Fibroblast of skin of scalp (primary cell): Measurements from ENCODE around the gene TCF7.
A peak's percentile ranks its signal among the peaks of the same experiment; 100 is the strongest.

ENCODE experiments used
- DNase-seq: peaks from one replicate; pipeline ENCODE4 v3.0.0-alpha.2; 2013

The TCF7 gene

GRCh38 chr5:134091626-134092121 lies 22.8 kb upstream of the TCF7 start:
- DNase-seq = no peak

GRCh38 chr5:134092875-134093274 lies 21.6 kb upstream of the TCF7 start:
- no peak for DNase-seq

GRCh38 chr5:134093351-134093750 lies 21.1 kb upstream of the TCF7 start:
- DNase-seq = no peak

- no peak for DNase-seq
Measured at GRCh38 chr5:134095293-134095692, 19.2 kb upstream of the TCF7 start.

- DNase-seq = no peak
Measured at GRCh38 chr5:134095887-134096589, 18.4 kb upstream of the TCF7 start.

- DNase-seq = no peak
Measured at GRCh38 chr5:134097211-134097749, 17.2 kb upstream of the TCF7 start.

- no peak for DNase-seq
Measured at GRCh38 chr5:134098690-134099089, 15.8 kb upstream of the TCF7 start.

- no peak for DNase-seq
Measured at GRCh38 chr5:134099288-134099872, 15.1 kb upstream of the TCF7 start.

GRCh38 chr5:134099939-134100282 lies 14.6 kb upstream of the TCF7 start:
- no peak for DNase-seq

GRCh38 chr5:134100283-134101091 lies 14.0 kb upstream of the TCF7 start:
- peak; percentile 46 for DNase-seq

GRCh38 chr5:134101686-134102439 lies 12.6 kb upstream of the TCF7 start:
- DNase-seq = peak; percentile 45

GRCh38 chr5:134103397-134103796 lies 11.1 kb upstream of the TCF7 start:
- DNase-seq = no peak

- DNase-seq = no peak
Measured at GRCh38 chr5:134103998-134104654, 10.4 kb upstream of the TCF7 start.

GRCh38 chr5:134106991-134107701 lies 7.3 kb upstream of the TCF7 start:
- no peak for DNase-seq

GRCh38 chr5:134107779-134108178 lies 6.7 kb upstream of the TCF7 start:
- DNase-seq = no peak

GRCh38 chr5:134110382-134110781 lies 4.1 kb upstream of the TCF7 start:
- no peak for DNase-seq

- peak; percentile 24 for DNase-seq
Measured at GRCh38 chr5:134111741-134112647, 2.5 kb upstream of the TCF7 start.

- no peak for DNase-seq
Measured at GRCh38 chr5:134112726-134113362, 1.6 kb upstream of the TCF7 start.

GRCh38 chr5:134113363-134113889 lies 1.1 kb upstream of the TCF7 start:
- no peak for DNase-seq
